GM21367 (cell line): Measurements from ENCODE around the gene AGAP1.

ENCODE experiments used
- ATAC-seq: cut with Tn5 transposase; IDR thresholded peaks from one replicate; pipeline ENCODE4 v1.9.1; 2021; ENCODE audit not compliant: unreplicated experiment

The AGAP1 gene

DNA sequence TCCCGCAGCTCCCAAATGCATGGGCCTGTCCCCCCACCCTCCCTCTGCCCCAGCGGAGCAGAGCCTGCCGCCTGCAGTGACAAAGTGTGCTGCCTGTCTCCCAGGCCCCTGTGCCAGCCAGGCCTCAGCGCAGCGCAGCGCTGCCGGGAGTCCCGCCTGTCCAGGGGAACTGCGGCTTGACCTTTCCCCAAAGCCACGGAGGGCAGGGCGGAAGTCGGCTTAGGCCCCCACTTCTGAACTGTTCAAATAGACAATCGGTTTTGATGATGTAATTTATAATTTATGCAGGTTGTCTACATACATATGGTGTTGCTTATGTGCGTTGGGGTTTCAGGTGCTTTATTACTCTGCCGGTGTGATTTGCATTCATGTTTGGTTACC, 667.2 kb downstream of the AGAP1 start:
- ATAC-seq: no peak

GRCh38 chr2:236161531-236161930, 667.7 kb downstream of the AGAP1 start:
- no peak for ATAC-seq

DNA sequence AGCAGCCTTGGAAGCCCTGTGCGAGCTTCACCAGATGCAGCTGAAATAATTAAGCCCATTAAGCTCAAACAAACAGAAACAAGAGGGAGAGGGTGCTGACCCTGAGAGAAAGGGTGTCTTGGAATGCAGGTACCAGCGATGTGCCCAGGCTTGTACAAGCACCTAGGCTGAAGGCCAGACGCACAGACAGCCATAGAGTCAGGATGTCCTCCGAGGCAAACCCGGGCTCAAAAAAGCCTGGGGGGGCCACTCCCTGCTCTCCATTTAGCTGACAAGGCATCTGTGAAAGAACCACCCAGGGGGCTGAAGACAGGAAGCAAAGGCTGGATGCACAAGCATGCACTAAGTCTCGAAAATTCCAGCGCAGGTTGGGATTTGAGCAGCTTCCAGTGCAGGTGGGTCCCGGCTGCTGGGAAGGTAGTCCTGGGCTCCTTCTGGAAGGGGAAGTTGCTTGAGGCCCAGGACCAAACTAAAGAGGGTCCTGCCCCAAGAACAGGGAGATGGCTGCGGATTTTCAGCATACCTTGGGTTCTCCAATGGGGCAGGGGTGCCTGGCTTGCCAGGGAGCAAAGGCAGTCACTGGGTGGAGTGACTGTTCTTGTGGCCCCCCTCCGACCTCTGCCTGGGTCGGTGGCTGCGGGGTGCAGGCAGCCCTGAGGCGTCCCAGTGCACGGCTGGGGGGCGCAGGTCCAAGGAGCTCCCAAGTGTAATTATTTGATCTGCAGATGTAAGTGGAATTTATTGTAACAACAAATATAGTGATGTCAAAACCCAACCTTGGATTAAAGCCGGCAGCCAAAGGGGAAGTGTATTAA, 668.4 kb downstream of the AGAP1 start:
- no peak for ATAC-seq

DNA sequence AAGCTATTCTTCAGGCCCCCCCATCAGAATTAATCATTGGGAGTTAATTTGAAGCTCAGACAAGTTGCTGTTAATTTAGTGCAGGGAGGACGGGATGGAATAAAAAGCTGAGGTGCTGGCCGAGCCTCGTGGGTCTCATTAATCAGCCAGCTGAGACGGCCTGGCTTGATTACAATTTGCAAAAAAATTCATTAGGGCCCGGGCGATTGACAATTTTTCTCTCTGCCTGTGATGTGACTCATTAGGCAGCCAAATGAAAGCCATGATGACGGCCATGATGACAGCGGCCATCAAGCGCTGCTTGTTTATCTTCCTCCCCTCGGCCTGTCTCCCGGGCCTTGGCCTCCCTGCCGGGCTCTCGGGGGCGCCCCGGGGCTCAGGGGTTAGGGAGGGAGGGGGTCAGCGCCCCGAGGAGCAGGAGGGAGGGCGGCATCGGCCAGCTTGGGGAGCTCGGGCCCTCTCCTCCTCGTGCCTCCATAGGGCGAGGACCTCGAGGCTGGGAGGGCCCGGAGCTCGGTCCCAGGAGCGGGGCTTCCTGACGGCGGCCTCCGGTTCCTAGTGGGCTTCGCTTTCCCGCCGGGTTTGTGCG, 669.1 kb downstream of the AGAP1 start:
- ATAC-seq: no peak

DNA sequence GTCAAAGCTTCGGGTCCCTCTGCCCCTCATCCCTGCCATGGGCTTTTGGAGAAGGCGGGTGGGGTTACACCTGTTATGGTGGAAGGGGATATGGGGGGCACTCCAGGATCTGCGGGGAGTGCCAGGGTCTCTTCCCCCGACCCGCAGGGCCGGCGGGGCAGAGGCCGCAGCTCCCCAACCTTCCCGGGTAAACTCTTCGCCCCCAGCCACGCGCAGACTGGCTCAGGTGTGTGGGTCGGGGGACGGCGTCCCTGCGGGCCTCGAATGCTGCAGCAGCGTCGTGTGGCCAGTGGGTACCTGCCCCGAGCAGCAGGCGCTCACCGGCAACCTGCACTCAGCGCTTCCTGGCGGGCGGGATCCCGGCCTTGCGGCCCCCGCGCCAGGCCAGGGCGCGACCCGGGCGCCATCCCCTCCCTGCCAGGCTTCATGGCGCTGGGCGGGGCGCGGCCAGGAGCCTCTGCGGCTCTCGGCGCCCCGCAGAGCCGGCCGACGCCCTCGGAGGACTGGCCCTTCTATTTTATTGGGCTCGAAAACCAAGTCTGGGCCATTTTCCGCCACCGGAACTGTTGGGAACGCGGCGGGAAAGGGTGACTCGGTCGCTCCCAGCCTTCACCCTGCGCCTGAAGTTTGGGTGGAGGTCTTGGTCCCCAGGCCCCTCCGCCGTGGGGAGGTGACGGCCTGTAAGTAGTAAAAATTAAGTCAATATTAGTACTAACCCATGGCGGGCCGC, 669.8 kb downstream of the AGAP1 start:
- no peak for ATAC-seq

- ATAC-seq: no peak
These were observed 670.5 kb downstream of the AGAP1 start for GRCh38 chr2:236164201-236164924.

- no peak for ATAC-seq
These were observed 671.3 kb downstream of the AGAP1 start for GRCh38 chr2:236164925-236165841.

GRCh38 chr2:236165842-236166795, 672.3 kb downstream of the AGAP1 start:
- no peak for ATAC-seq

- no peak for ATAC-seq
These were observed 673.0 kb downstream of the AGAP1 start for GRCh38 chr2:236166796-236167296.

- ATAC-seq: no peak
These were observed 673.7 kb downstream of the AGAP1 start for GRCh38 chr2:236167297-236168109.

GRCh38 chr2:236168110-236169080, 674.6 kb downstream of the AGAP1 start, which contains the start of gene GBX2:
TSS of gene GBX2 (minus strand) at chr2:236168386. CDS start at chr2:236167971, 415 bp downstream.
- no peak for ATAC-seq

- ATAC-seq: no peak
These were observed 675.4 kb downstream of the AGAP1 start for GRCh38 chr2:236169151-236169721.

- ATAC-seq: no peak
These were observed 676.1 kb downstream of the AGAP1 start for GRCh38 chr2:236169741-236170589.

DNA sequence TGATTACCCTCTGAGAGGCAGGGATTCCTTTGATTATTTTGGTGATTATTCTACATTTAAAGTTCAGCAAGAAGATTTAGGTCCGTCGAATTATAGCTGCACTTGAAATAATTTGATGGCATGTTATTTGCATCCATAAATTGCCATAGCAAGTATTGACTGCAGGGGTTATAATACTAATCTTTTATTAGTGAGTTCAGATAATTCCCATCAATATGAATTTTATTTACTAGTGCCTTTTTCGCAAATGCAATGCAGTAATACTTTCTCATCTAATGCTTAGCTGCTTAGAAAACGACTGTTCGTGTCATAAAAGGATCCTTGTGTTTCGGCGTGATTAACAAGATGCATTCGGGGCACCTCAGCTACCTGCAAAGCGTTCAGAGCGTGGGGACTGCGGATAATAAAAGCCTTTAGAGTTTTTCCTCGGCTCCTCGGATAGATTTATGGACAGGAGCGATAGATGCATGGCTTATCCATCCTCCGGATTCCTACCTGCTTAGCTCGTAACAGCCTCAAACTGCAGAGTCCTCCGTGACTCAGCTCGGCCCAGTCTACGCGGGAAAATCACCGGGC, 676.8 kb downstream of the AGAP1 start:
- no peak for ATAC-seq

DNA sequence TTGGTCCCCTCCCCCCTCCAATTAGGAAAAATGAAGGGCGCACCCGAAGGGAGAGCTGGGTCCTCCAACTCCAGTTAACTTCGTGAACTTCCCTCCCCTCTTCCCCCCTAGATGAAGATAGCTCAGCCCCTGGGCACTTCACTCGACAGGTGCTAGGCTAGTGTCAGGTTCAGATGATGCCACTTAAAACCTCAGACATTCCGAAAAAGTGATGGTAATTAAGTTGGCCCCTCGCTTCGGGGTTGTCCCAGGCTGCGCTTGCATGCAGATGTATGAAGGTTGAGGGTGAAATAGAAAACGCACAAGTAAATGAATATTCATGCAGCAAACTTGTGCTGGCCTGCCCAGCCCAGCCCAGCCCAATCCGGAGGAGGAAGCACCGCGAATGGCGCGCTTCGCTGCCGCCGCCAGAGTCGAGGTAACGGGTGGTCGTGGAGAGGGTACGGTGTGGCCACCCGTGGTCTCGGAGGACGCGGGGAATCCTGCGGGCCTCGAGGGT, 677.4 kb downstream of the AGAP1 start:
- ATAC-seq: no peak
